Suprapubic skin (tissue), 4 donors: ENCODE data around the gene CTNNA1.

Experiments used
- POLR2A ChIP-seq, 2 donors: fragments of 450-650 bp; IDR thresholded peaks; one replicate each; pipeline ENCODE4 v1.6.1; 2017; ENCODE audit warnings: antibody characterized with exemption in 2 of 2, mild to moderate bottlenecking in 2 of 2, moderate library complexity in 2 of 2
- POLR2AphosphoS5 ChIP-seq, 3 donors: sonication (generic); formaldehyde crosslinking; IDR thresholded peaks; one replicate each; pipeline ENCODE4 v1.6.1; 2017; ENCODE audit warnings: antibody characterized with exemption in 3 of 3
- TF ChIP-seq, protein P1 (sequence below), 2 donors: fragments of 200-600 bp in 1 of 2; fragments of 450-650 bp in 1 of 2; sonication (generic) in 1 of 2; IDR thresholded peaks; one replicate each; pipeline ENCODE4 v1.5.1; 2016 to 2019; ENCODE audit warnings: antibody characterized with exemption in 2 of 2, mild to moderate bottlenecking in 1 of 2, moderate library complexity in 1 of 2

DNA sequence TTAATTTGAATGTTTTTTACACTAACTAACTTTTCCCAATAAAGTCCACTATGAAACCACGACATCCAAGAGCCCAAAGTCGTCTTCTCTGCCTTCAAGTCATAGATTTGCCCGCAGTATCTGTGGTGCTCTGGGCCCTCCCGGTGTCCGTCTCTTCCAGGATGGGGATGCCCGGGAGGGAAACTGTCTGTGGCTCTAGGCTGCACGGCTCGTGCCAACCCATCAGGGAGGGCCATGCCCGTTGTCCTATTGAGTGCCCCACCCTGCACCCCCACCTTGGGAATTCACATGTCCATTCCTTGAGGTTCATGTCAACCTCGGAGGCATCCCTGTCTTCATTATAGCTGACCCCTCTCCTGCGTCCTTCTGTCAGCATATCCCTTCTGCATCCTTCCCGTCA is 181.7 kb downstream of the CTNNA1 start:
- TF ChIP-seq, protein P1, sequence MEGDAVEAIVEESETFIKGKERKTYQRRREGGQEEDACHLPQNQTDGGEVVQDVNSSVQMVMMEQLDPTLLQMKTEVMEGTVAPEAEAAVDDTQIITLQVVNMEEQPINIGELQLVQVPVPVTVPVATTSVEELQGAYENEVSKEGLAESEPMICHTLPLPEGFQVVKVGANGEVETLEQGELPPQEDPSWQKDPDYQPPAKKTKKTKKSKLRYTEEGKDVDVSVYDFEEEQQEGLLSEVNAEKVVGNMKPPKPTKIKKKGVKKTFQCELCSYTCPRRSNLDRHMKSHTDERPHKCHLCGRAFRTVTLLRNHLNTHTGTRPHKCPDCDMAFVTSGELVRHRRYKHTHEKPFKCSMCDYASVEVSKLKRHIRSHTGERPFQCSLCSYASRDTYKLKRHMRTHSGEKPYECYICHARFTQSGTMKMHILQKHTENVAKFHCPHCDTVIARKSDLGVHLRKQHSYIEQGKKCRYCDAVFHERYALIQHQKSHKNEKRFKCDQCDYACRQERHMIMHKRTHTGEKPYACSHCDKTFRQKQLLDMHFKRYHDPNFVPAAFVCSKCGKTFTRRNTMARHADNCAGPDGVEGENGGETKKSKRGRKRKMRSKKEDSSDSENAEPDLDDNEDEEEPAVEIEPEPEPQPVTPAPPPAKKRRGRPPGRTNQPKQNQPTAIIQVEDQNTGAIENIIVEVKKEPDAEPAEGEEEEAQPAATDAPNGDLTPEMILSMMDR (IDR thresholded peaks at IDR 0.05) = no peak
- TF ChIP-seq POLR2A (IDR thresholded peaks at IDR 0.05) = no peak
- TF ChIP-seq POLR2AphosphoS5 (IDR thresholded peaks at IDR 0.05) = no peak
